Prostate gland (tissue), 2 donors: ENCODE measurements around the gene TRIM26.

Experiments
- POLR2AphosphoS5 ChIP-seq: sonication (generic); formaldehyde crosslinking; IDR thresholded peaks from one replicate; pipeline ENCODE4 v1.6.1; 2017; ENCODE audit warnings: antibody characterized with exemption
- TF ChIP-seq, protein P1 (sequence below), 4 experiments: fragments of 200-600 bp in 2 of 4; fragments of 450-650 bp in 2 of 4; sonication (generic) in 2 of 4; IDR thresholded peaks; 1 replicate in 3 of 4; 2 replicates in 1 of 4; pipeline ENCODE4 v1.5.1; 2016 to 2019; ENCODE audit warnings: antibody characterized with exemption in 4 of 4, mild to moderate bottlenecking in 2 of 4, moderate library complexity in 2 of 4

DNA sequence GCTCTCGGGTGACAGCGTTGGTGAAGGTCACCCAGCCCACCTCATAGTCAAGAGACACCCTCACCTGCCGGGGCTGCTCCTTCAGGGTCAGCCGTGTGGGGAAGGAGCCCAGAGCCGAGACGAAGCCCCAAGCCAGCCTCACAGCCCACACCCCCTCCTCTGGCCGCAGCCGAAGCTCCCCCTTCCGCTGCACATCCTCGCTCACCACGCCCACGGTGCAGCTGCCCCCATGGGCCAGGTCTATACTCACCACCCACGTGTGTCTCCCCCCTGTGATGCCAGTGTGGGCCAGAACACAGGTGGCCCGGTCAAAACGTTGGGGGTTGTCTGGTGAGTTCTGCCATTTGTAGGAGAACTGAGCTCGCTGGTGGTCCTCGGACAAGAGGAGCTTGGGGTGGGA, 59.1 kb downstream of the TRIM26 start:
- TF ChIP-seq, protein P1, sequence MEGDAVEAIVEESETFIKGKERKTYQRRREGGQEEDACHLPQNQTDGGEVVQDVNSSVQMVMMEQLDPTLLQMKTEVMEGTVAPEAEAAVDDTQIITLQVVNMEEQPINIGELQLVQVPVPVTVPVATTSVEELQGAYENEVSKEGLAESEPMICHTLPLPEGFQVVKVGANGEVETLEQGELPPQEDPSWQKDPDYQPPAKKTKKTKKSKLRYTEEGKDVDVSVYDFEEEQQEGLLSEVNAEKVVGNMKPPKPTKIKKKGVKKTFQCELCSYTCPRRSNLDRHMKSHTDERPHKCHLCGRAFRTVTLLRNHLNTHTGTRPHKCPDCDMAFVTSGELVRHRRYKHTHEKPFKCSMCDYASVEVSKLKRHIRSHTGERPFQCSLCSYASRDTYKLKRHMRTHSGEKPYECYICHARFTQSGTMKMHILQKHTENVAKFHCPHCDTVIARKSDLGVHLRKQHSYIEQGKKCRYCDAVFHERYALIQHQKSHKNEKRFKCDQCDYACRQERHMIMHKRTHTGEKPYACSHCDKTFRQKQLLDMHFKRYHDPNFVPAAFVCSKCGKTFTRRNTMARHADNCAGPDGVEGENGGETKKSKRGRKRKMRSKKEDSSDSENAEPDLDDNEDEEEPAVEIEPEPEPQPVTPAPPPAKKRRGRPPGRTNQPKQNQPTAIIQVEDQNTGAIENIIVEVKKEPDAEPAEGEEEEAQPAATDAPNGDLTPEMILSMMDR (IDR thresholded peaks at IDR 0.05) = no peak
- no peak for TF ChIP-seq POLR2AphosphoS5
